A549 (cell line): ENCODE measurements around the gene LRRIQ1. TPM values are rescaled to one million over a fixed set of nuclear protein-coding genes. Genes with fewer than 3 reads are reported as not detected.

Experiments used
- ATAC-seq, 2 experiments: fragments of 200-7000 bp in 1 of 2; fragments of >200 bp in 1 of 2; cut with Nextera tagmentation in 1 of 2; cut with Tn5 transposase in 1 of 2; 3 replicates each; pipeline versions ENCODE4 v1.8.0 to v1.9.1; 2018 to 2020; ENCODE audit warnings: mild to moderate bottlenecking in 1 of 2, moderate library complexity in 1 of 2
- CTCF ChIA-PET: fragments of 300-600 bp; sonication (Branson Sonifier 250); formaldehyde crosslinking; extraction: SDS; loops from one replicate; lab custom pipeline; 2021; ENCODE audit warnings: antibody characterized with exemption, inconsistent platforms; lab: Yijun Ruan, JAX
- POLR2A ChIA-PET: fragments of 350-600 bp; formaldehyde crosslinking; extraction: SDS; loops from one replicate; lab custom pipeline; 2021; ENCODE audit warnings: antibody characterized with exemption, inconsistent platforms; lab: Yijun Ruan, JAX
- DNase-seq, 2 experiments: peaks; one replicate each; pipeline versions ENCODE4 v3.0.0 to v3.0.0-alpha.2; 2011 to 2016; ENCODE audit warnings: low read depth in 1 of 2, low spot score in 1 of 2
- FAIRE-seq: peaks from 2 replicates; lab custom pipeline; 2011; peaks lifted over from hg19 to GRCh38; lab: Jason Lieb, UNC
- H3K27ac ChIP-seq, 2 experiments: fragments of >200 bp; sonication (Bioruptor Twin); formaldehyde crosslinking; 3 replicates each; pipeline ENCODE4 v1.5.1; 2016 to 2017
- H3K4me1 ChIP-seq: fragments of >200 bp; sonication (Bioruptor Twin); formaldehyde crosslinking; 3 replicates; pipeline ENCODE4 v1.6.1; 2016
- H3K4me2 ChIP-seq: fragments of >200 bp; sonication (Bioruptor Twin); formaldehyde crosslinking; 3 replicates; pipeline ENCODE4 v1.6.1; 2016
- H3K4me3 ChIP-seq: fragments of >200 bp; sonication (Bioruptor Twin); formaldehyde crosslinking; 3 replicates; pipeline ENCODE4 v1.5.1; 2016
- H3K9me3 ChIP-seq: fragments of >200 bp; sonication (Bioruptor Twin); formaldehyde crosslinking; 3 replicates; pipeline ENCODE4 v1.6.1; 2016
- ATOH8 ChIP-seq: fragments of 250-450 bp; sonication (Bioruptor Pico); IDR thresholded peaks from 2 replicates; pipeline ENCODE4 v1.5.0; 2020; ENCODE audit warnings: low read depth, mild to moderate bottlenecking, moderate library complexity
- BHLHE40 ChIP-seq: IDR thresholded peaks from 2 replicates; pipeline ENCODE4 v1.6.1; 2012; ENCODE audit warnings: low read depth, low read length, inconsistent platforms
- CBX2 ChIP-seq: fragments of 200-600 bp; sonication (generic); IDR thresholded peaks from 2 replicates; pipeline ENCODE4 v1.6.1; 2016; ENCODE audit warnings: low read depth, mild to moderate bottlenecking, borderline replicate concordance
- CBX8 ChIP-seq: fragments of 200-600 bp; sonication (generic); IDR thresholded peaks from 2 replicates; pipeline ENCODE4 v1.6.1; 2016
- CEBPB ChIP-seq, 2 experiments: fragments of >200 bp in 1 of 2; sonication (Bioruptor Twin) in 1 of 2; formaldehyde crosslinking in 1 of 2; IDR thresholded peaks; 2 replicates each; pipeline ENCODE4 v1.6.1; 2012 to 2016
- ELK1 ChIP-seq: fragments of 150-350 bp; IDR thresholded peaks from 2 replicates; pipeline ENCODE4 v1.6.1; 2014; ENCODE audit warnings: low read depth, mild to moderate bottlenecking, low read length
- FOXS1 ChIP-seq: fragments of 250-450 bp; sonication (Bioruptor Pico); IDR thresholded peaks from 2 replicates; pipeline ENCODE4 v1.5.0; 2020; ENCODE audit warnings: mild to moderate bottlenecking, moderate library complexity
- HDAC2 ChIP-seq: fragments of 200-600 bp; sonication (generic); IDR thresholded peaks from 2 replicates; pipeline ENCODE4 v1.6.1; 2016
- HEYL ChIP-seq: fragments of 250-450 bp; sonication (Bioruptor Pico); IDR thresholded peaks from 2 replicates; pipeline ENCODE4 v1.8.0; 2021; ENCODE audit warnings: mild to moderate bottlenecking, moderate library complexity
- HOXB5 ChIP-seq: fragments of 250-450 bp; sonication (Bioruptor Pico); IDR thresholded peaks from 2 replicates; pipeline ENCODE4 v1.5.0; 2020; ENCODE audit warnings: mild to moderate bottlenecking, moderate library complexity
- KDM1A ChIP-seq: fragments of 200-600 bp; sonication (generic); IDR thresholded peaks from 2 replicates; pipeline ENCODE4 v1.6.1; 2016; ENCODE audit warnings: low read depth, mild to moderate bottlenecking
- KDM5A ChIP-seq: fragments of 200-600 bp; sonication (generic); IDR thresholded peaks from 2 replicates; pipeline ENCODE4 v1.6.1; 2016; ENCODE audit warnings: antibody characterized with exemption, mild to moderate bottlenecking
- NR3C1 ChIP-seq: fragments of >200 bp; sonication (Bioruptor Twin); formaldehyde crosslinking; IDR thresholded peaks from 3 replicates; pipeline ENCODE4 v1.6.1; 2017
- PBX3 ChIP-seq: IDR thresholded peaks from 2 replicates; pipeline ENCODE4 v1.6.1; 2012
- RAD21 ChIP-seq, 2 experiments: fragments of >200 bp in 1 of 2; sonication (Bioruptor Twin) in 1 of 2; formaldehyde crosslinking in 1 of 2; IDR thresholded peaks in 1 of 2; conservative IDR thresholded peaks in 1 of 2; 2 replicates in 1 of 2; 3 replicates in 1 of 2; pipeline ENCODE4 v1.6.1; 2012 to 2018; ENCODE audit warnings: inconsistent platforms in 1 of 2
- RARB ChIP-seq: fragments of 250-450 bp; sonication (Bioruptor Pico); IDR thresholded peaks from 2 replicates; pipeline ENCODE4 v1.8.0; 2021; ENCODE audit warnings: mild to moderate bottlenecking, moderate library complexity
- RCOR1 ChIP-seq: fragments of 150-350 bp; IDR thresholded peaks from 2 replicates; pipeline ENCODE4 v1.6.1; 2014; ENCODE audit warnings: antibody characterized with exemption, low read length, low read depth
- REST ChIP-seq: fragments of 200-600 bp; sonication (generic); IDR thresholded peaks from 2 replicates; pipeline ENCODE4 v1.6.1; 2016; ENCODE audit warnings: antibody characterized with exemption, mild to moderate bottlenecking, moderate library complexity
- SREBF2 ChIP-seq: fragments of 450-650 bp; IDR thresholded peaks from 2 replicates; pipeline ENCODE4 v1.6.1; 2014; ENCODE audit warnings: mild to moderate bottlenecking, moderate library complexity
- TFCP2L1 ChIP-seq: fragments of 250-450 bp; sonication (Bioruptor Pico); IDR thresholded peaks from 2 replicates; pipeline ENCODE4 v1.5.0; 2021; ENCODE audit warnings: mild to moderate bottlenecking
- TP53 ChIP-seq: fragments of 250-450 bp; sonication (Bioruptor Pico); IDR thresholded peaks from 2 replicates; pipeline ENCODE4 v1.5.0; 2021; ENCODE audit warnings: mild to moderate bottlenecking, moderate library complexity
- ZSCAN20 ChIP-seq: fragments of 250-450 bp; sonication (Bioruptor Pico); IDR thresholded peaks from 2 replicates; pipeline ENCODE4 v1.8.0; 2022; ENCODE audit warnings: mild to moderate bottlenecking, moderate library complexity
- WGBS: methylation state at CpG from one replicate; pipeline ENCODE4 v1.1.6; 2017; ENCODE audit errors: missing lambda C conversion rate; 5-methylcytosine and 5-hydroxymethylcytosine counted together
- polyA plus RNA-seq, 4 experiments: library from polyadenylated mRNA; depleted of rRNA in 3 of 4; stranded (reverse); fragments of >200 nt; fragmentation: RNase III in 1 of 4; extraction: RNeasy Plus Mini Kit Qiagen cat#74134 plus additional on column Dnase treatment in 1 of 4; gene quantifications; 2 replicates in 3 of 4; 3 replicates in 1 of 4; pipeline ENCODE4 v1.2.3, GENCODE V29; 2011 to 2017

The LRRIQ1 gene
- polyA plus RNA-seq, 2 of the 4 experiments (the other 2 are of a cell fraction): 1.4 to 3.7 TPM

- ChIA-PET POLR2A (no interaction called here), CTCF (no interaction called here)
- WGBS: 2% methylated on average over 1 of the region's 1 CpG
- no peak for DNase-seq
- ATAC-seq: no peak
- TF ChIP-seq RCOR1 (no peak), TP53 (CRISPR knock-in tag) (no peak), KDM1A (no peak), SREBF2 (no peak), KDM5A (no peak), BHLHE40 (no peak), FOXS1 (no peak)
- H3K4me3 ChIP-seq: no peak overlapping the region
- H3K4me2 ChIP-seq: no peak overlapping the region
- no peak for FAIRE-seq
- no peak overlapping the region for H3K27ac ChIP-seq
- no peaks in the 10 kb centered on the region for H3K4me1 ChIP-seq
- no peaks in the 10 kb centered on the region for H3K9me3 ChIP-seq
Measured at GRCh38 chr12:85041395-85041794, 5.2 kb downstream of the LRRIQ1 start.

- CTCF ChIA-PET: interaction anchor here (1.1 to 1.2 kb wide), 2 partner anchors 14 to 169 kb away, joined by 4 read pairs; no protein-coding TSS in a partner anchor
- ATAC-seq: no peak
- POLR2A ChIA-PET: no interaction called here
- Histone ChIP-seq H3K4me3 (no peak overlapping the region), H3K9me3 (no peaks in the 10 kb centered on the region), H3K4me1 (no peaks in the 10 kb centered on the region), H3K4me2 (no peak overlapping the region), H3K27ac (no peak overlapping the region)
- DNase-seq: no peak
- no peak for TF ChIP-seq NR3C1
- TF ChIP-seq CBX8: no peak
- no peak for TF ChIP-seq TP53 (CRISPR knock-in tag)
- no peak for TF ChIP-seq PBX3
- no peak for TF ChIP-seq RARB (CRISPR knock-in tag)
- no peak for TF ChIP-seq CBX2
- TF ChIP-seq CEBPB (IDR thresholded peaks at IDR 0.05): no peak
- no peak for TF ChIP-seq FOXS1
- no peak for TF ChIP-seq HOXB5 (CRISPR knock-in tag)
- TF ChIP-seq HEYL (CRISPR knock-in tag): no peak
- no peak for TF ChIP-seq ELK1
- no peak for TF ChIP-seq REST
- TF ChIP-seq ATOH8 (CRISPR knock-in tag): no peak
- TF ChIP-seq RAD21 (conservative IDR thresholded peaks at IDR 0.05 in 1 of 2, IDR thresholded peaks at IDR 0.05 in 1 of 2): no peak
- TF ChIP-seq ZSCAN20 (CRISPR knock-in tag): no peak
- no peak for TF ChIP-seq HDAC2
- TF ChIP-seq TFCP2L1 (CRISPR knock-in tag): no peak
- FAIRE-seq: no peak
Measured at GRCh38 chr12:85043829-85044228, 7.7 kb downstream of the LRRIQ1 start.
